CD4-positive, alpha-beta T cell (primary cell): Measurements from ENCODE around the gene CALCOCO2. TPM values are rescaled to one million over a fixed set of nuclear protein-coding genes. Genes with fewer than 3 reads are reported as not detected.

Experiments
- ATAC-seq: fragments of 200-7000 bp; cut with Tn5 transposase; one replicate; pipeline ENCODE4 v1.10.0; 2022; ENCODE audit warnings: mild to moderate bottlenecking; ENCODE audit not compliant: poor library complexity
- CTCF ChIA-PET: fragments of 350-600 bp; sonication (Branson Sonifier 250); formaldehyde crosslinking; loops from one replicate; lab custom pipeline; 2021; ENCODE audit warnings: antibody characterized with exemption, inconsistent platforms; lab: Charles Lee
- POLR2A ChIA-PET: fragments of 350-600 bp; sonication (Branson Sonifier 250); formaldehyde crosslinking; loops from one replicate; lab custom pipeline; 2021; ENCODE audit warnings: antibody characterized with exemption, inconsistent platforms; lab: Charles Lee
- DNase-seq, 14 experiments: peaks; one replicate each; pipeline ENCODE4 v3.0.0-alpha.2; 2013 to 2020; ENCODE audit warnings: mixed read lengths in 2 of 14
- H3K27ac ChIP-seq, 2 donors: one replicate each; pipeline versions ENCODE4 v1.5.1 to v1.7.0; 2013; ENCODE audit warnings: low read length in 2 of 2, low read depth in 1 of 2, mild to moderate bottlenecking in 1 of 2
- H3K27me3 ChIP-seq, 2 experiments: 1 replicate in 1 of 2; 2 replicates in 1 of 2; pipeline versions ENCODE4 v1.6.1 to v1.7.0; 2013; ENCODE audit warnings: low read length in 2 of 2, control low read depth in 1 of 2, mild to moderate bottlenecking in 1 of 2, moderate library complexity in 1 of 2; ENCODE audit not compliant: insufficient read depth in 2 of 2, control insufficient read depth in 1 of 2
- H3K36me3 ChIP-seq: one replicate; pipeline ENCODE4 v1.6.1; 2013; ENCODE audit warnings: low read length, control low read depth; ENCODE audit not compliant: insufficient read depth
- H3K4me1 ChIP-seq: one replicate; pipeline ENCODE4 v1.6.1; 2013; ENCODE audit warnings: low read length, control low read depth; ENCODE audit not compliant: insufficient read depth
- H3K4me3 ChIP-seq: one replicate; pipeline ENCODE4 v1.5.1; 2013; ENCODE audit warnings: mild to moderate bottlenecking, low read length, moderate library complexity
- H3K9me3 ChIP-seq, 2 experiments: 1 replicate in 1 of 2; 2 replicates in 1 of 2; pipeline versions ENCODE4 v1.6.1 to v1.7.0; 2013; ENCODE audit warnings: low read length in 2 of 2, mild to moderate bottlenecking in 2 of 2, control low read depth in 1 of 2, moderate library complexity in 1 of 2; ENCODE audit not compliant: control insufficient read depth in 1 of 2, insufficient read depth in 1 of 2
- H3K27ac Mint-ChIP-seq: one replicate; pipeline ENCODE4 v1.8.0; 2020; ENCODE audit warnings: mixed read lengths
- H3K27me3 Mint-ChIP-seq: one replicate; pipeline ENCODE4 v1.8.0; 2021; ENCODE audit warnings: mixed read lengths
- H3K36me3 Mint-ChIP-seq: one replicate; pipeline ENCODE4 v1.8.0; 2021; ENCODE audit warnings: low read depth, mixed read lengths
- H3K4me1 Mint-ChIP-seq: one replicate; pipeline ENCODE4 v1.8.0; 2021; ENCODE audit warnings: low read depth, mixed read lengths
- H3K4me3 Mint-ChIP-seq: one replicate; pipeline ENCODE4 v1.8.0; 2020; ENCODE audit warnings: mild to moderate bottlenecking, mixed read lengths
- H3K9me3 Mint-ChIP-seq: one replicate; pipeline ENCODE4 v1.8.0; 2020; ENCODE audit warnings: mixed read lengths
- intact Hi-C, 2 experiments: fragments of 100-400 bp; cut with DNase I in 1 of 2; cut with micrococcal nuclease in 1 of 2; formaldehyde crosslinking; loops; one replicate each; pipeline versions ENCODE4 v1.15.1 to v1.9.0; 2023 to 2025; cut with DNase I, micrococcal nuclease
- total RNA-seq, 174 experiments: library from RNA in 2 of 174; stranded (reverse) in 2 of 174; gene quantifications; one replicate each; pipeline ENCODE4 v1.2.3 and lab custom pipeline; 2021 to 2026
- TF ChIP-seq, protein P1 (sequence below): fragments of 200-600 bp; IDR thresholded peaks from one replicate; pipeline ENCODE4 v1.8.0; 2022; ENCODE audit warnings: antibody characterized with exemption, mild to moderate bottlenecking

CALCOCO2 gene
- total RNA-seq, 2 experiments from 2014 or later = 140 to 142 TPM

DNA sequence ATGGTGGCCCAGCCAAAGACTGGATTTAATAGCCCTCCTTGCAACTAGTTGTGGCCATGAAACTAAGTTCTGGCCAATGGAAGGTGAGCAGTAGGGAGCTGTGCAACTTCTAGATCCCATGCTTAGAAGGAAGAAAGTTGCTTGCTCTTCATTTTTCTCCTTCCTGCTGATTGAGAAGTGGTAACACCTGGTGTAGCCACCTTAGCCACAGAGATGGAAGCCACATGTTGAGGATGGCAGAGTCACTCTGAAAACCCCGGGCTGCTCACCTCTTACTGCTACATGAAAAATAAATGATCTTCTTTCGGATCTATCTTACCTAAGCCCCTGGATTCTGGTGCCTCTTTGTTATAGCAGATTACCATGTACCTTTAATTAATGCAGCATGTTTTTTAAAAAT, 51.4 kb downstream of the CALCOCO2 start:
- intact Hi-C loops = no loop called here
- no peak overlapping the region for H3K4me3 Mint-ChIP-seq
- TF ChIP-seq, protein P1, sequence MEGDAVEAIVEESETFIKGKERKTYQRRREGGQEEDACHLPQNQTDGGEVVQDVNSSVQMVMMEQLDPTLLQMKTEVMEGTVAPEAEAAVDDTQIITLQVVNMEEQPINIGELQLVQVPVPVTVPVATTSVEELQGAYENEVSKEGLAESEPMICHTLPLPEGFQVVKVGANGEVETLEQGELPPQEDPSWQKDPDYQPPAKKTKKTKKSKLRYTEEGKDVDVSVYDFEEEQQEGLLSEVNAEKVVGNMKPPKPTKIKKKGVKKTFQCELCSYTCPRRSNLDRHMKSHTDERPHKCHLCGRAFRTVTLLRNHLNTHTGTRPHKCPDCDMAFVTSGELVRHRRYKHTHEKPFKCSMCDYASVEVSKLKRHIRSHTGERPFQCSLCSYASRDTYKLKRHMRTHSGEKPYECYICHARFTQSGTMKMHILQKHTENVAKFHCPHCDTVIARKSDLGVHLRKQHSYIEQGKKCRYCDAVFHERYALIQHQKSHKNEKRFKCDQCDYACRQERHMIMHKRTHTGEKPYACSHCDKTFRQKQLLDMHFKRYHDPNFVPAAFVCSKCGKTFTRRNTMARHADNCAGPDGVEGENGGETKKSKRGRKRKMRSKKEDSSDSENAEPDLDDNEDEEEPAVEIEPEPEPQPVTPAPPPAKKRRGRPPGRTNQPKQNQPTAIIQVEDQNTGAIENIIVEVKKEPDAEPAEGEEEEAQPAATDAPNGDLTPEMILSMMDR = no peak
- no peaks in the 10 kb centered on the region for H3K36me3 Mint-ChIP-seq
- Histone ChIP-seq H3K9me3 (no peaks in the 10 kb centered on the region), H3K27me3 (peaks cover 2 to 5% of the 10 kb centered on the region in 2 experiments), H3K27ac (no peak overlapping the region), H3K36me3 (no peaks in the 10 kb centered on the region), H3K4me1 (peaks cover 10% of the 10 kb centered on the region), H3K4me3 (no peak overlapping the region)
- ChIA-PET POLR2A (no interaction called here), CTCF (no interaction called here)
- no peaks in the 10 kb centered on the region for H3K4me1 Mint-ChIP-seq
- H3K27ac Mint-ChIP-seq = no peak overlapping the region
- no peak for ATAC-seq
- no peaks in the 10 kb centered on the region for H3K27me3 Mint-ChIP-seq
- DNase-seq = no peak
- H3K9me3 Mint-ChIP-seq = no peaks in the 10 kb centered on the region

DNA sequence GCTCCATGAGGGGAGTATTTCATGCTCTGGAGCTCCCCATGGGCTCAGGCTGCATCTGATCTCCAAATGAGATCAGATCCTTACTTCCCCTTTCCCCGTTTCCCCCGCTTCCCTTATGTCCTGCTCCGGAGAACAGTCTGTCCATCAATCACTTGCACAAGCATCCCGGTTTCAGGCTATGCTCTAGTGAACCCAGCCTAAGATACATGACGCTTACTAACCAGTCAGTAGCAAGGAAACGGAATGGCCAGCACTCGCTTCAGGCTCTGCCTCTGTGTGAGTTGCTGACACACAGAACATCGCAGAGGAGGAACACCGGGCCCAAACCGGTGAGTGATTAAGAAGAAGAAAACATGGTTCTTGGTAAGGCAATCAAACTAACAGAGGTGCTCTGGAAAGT, 52.3 kb downstream of the CALCOCO2 start:
- H3K27me3 ChIP-seq = peaks cover 0 to under 1% of the 10 kb centered on the region in 2 experiments
- H3K4me3 ChIP-seq = no peak overlapping the region
- POLR2A ChIA-PET = no interaction called here
- H3K27me3 Mint-ChIP-seq = no peaks in the 10 kb centered on the region
- H3K36me3 Mint-ChIP-seq = no peaks in the 10 kb centered on the region
- H3K9me3 ChIP-seq = no peaks in the 10 kb centered on the region
- H3K4me1 ChIP-seq = peaks cover 10% of the 10 kb centered on the region
- no peaks in the 10 kb centered on the region for H3K9me3 Mint-ChIP-seq
- no peak for DNase-seq
- H3K36me3 ChIP-seq = no peaks in the 10 kb centered on the region
- ATAC-seq = no peak
- H3K27ac Mint-ChIP-seq = no peak overlapping the region
- H3K27ac ChIP-seq = no peak overlapping the region
- CTCF ChIA-PET = interaction anchor here (2.0 kb wide), 1 partner anchor 10 kb away, joined by 9 read pairs; no protein-coding TSS in a partner anchor
- no peak overlapping the region for H3K4me3 Mint-ChIP-seq
- TF ChIP-seq, protein P1 = no peak
- no peaks in the 10 kb centered on the region for H3K4me1 Mint-ChIP-seq
- intact Hi-C loops = no loop called here

DNA sequence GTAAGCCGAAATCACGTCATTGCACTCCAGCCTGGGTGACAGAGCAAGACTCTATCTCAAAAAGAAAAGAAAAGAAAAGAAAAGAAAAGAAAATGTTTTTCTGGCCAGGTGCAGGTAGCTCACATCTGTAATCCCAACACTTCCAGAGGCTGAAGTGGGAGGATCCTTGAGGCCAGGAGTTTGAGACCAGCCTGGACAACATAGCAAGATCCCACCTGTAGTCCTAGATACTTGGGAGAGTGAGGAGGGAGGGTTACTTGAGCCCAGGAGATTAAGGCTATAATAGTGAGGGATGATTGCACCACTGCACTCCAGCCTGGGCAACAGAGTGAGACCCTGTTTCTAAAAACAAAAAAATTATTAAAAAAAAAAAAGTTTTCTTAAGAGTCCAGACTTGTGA, 59.3 kb downstream of the CALCOCO2 start:
- no peak for DNase-seq
- Mint-ChIP-seq H3K9me3 (no peaks in the 10 kb centered on the region), H3K27me3 (no peaks in the 10 kb centered on the region), H3K4me1 (peaks cover 22% of the 10 kb centered on the region), H3K36me3 (peaks cover 10% of the 10 kb centered on the region), H3K27ac (no peak overlapping the region), H3K4me3 (no peak overlapping the region)
- intact Hi-C loops = loop anchor here in 1 of 2 experiments (5.0 to 10.0 kb wide), 4 partner anchors 58 to 1825 kb away; partner anchors contain the start of gene CALCOCO2
- Histone ChIP-seq H3K4me3 (no peak overlapping the region), H3K36me3 (peaks cover 2% of the 10 kb centered on the region), H3K27me3 (no peaks in the 10 kb centered on the region), H3K9me3 (no peaks in the 10 kb centered on the region), H3K4me1 (peaks cover 26% of the 10 kb centered on the region), H3K27ac (no peak overlapping the region)
- no peak for ATAC-seq
- POLR2A ChIA-PET = interaction anchor here (5.9 kb wide), 1 partner anchor 19 kb away, joined by 112 read pairs; the partner anchor contains the start of gene UBE2Z
- CTCF ChIA-PET = interaction anchor here (0.6 to 2.7 kb wide), 2 partner anchors 11 to 14 kb away, joined by 3 to 8 read pairs; no protein-coding TSS in a partner anchor
- TF ChIP-seq, protein P1 = no peak
